OCI-LY3 (cell line): ENCODE measurements around the gene BANP.

Experiments used
- CTCF ChIP-seq: fragments of 200-600, 300-600 bp; sonication (generic); IDR thresholded peaks from 2 replicates; pipeline ENCODE4 v1.5.1; 2014; ENCODE audit warnings: antibody characterized with exemption, low read length, low read depth
- EZH2phosphoT487 ChIP-seq: fragments of 200-600 bp; shearing (Covaris generic); IDR thresholded peaks from 2 replicates; pipeline ENCODE4 v1.6.1; 2018; ENCODE audit warnings: antibody characterized with exemption, mixed run types, low read depth

GRCh38 chr16:88013766-88014251, 62.6 kb downstream of the BANP start:
- TF ChIP-seq CTCF (no peak), EZH2phosphoT487 (no peak)
